T-cell (primary cell): ENCODE results near the gene NSRP1. TPM values are rescaled to one million over a fixed set of nuclear protein-coding genes. Genes with fewer than 3 reads are reported as not detected.
"Not testable (repeated sequence)": the region's sequence is repeated elsewhere in the genome, so short reads cannot be mapped to it uniquely, and the experiment has no call there.

Experiments used
- ATAC-seq, 4 experiments: fragments of 200-7000 bp in 3 of 4; fragments of 150-1000 bp in 1 of 4; cut with Tn5 transposase; replicated peaks in 1 of 4; 1 replicate in 3 of 4; 2 replicates in 1 of 4; pipeline ENCODE4 v1.10.0; 2021; ENCODE audit warnings: moderate library complexity in 3 of 4, mild to moderate bottlenecking in 2 of 4, moderate number of reproducible peaks in 1 of 4
- CTCF ChIA-PET, 2 donors: fragments of 300-600 bp; sonication (Branson Sonifier 250); formaldehyde crosslinking; loops; one replicate each; lab custom pipeline; 2022; ENCODE audit warnings: antibody characterized with exemption in 2 of 2; lab: Charles Lee
- POLR2A ChIA-PET, 2 donors: fragments of 300-600 bp; sonication (Branson Sonifier 250); formaldehyde crosslinking; loops; one replicate each; lab custom pipeline; 2022; ENCODE audit warnings: antibody characterized with exemption in 2 of 2; lab: Charles Lee
- DNase-seq, 35 experiments: peaks; one replicate each; pipeline versions ENCODE4 v3.0.0 to v3.0.0-alpha.2; 2013 to 2023
- H3K27ac ChIP-seq: one replicate; pipeline ENCODE4 v1.5.1; 2013; ENCODE audit warnings: low read length
- H3K27me3 ChIP-seq, 2 experiments: replicated peaks in 1 of 2; 1 replicate in 1 of 2; 2 replicates in 1 of 2; pipeline versions ENCODE4 v1.6.1 to v1.7.0; 2013; ENCODE audit warnings: low read length in 1 of 2, mixed read lengths in 1 of 2; ENCODE audit not compliant: control insufficient read depth in 2 of 2, insufficient read depth in 2 of 2; ENCODE audit errors: extremely low read depth in 1 of 2
- H3K36me3 ChIP-seq, 2 donors: 1 replicate in 1 of 2; 2 replicates in 1 of 2; pipeline versions ENCODE4 v1.6.1 to v1.7.0; 2013; ENCODE audit warnings: low read length in 1 of 2; ENCODE audit not compliant: control insufficient read depth in 2 of 2, insufficient read depth in 1 of 2; ENCODE audit errors: extremely low read depth in 1 of 2
- H3K4me1 ChIP-seq, 2 experiments: 1 replicate in 1 of 2; 2 replicates in 1 of 2; pipeline versions ENCODE4 v1.6.1 to v1.7.0; 2013; ENCODE audit warnings: low read length in 2 of 2, mixed read lengths in 1 of 2; ENCODE audit not compliant: insufficient read depth in 2 of 2, control insufficient read depth in 1 of 2; ENCODE audit errors: extremely low read depth in 1 of 2
- H3K4me3 ChIP-seq, 2 donors: 1 replicate in 1 of 2; 2 replicates in 1 of 2; pipeline versions ENCODE4 v1.5.1 to v1.7.0; 2013; ENCODE audit warnings: mild to moderate bottlenecking in 2 of 2, low read length in 1 of 2, moderate library complexity in 1 of 2; ENCODE audit not compliant: control insufficient read depth in 1 of 2; ENCODE audit errors: extremely low read depth in 1 of 2
- H3K9me3 ChIP-seq: 2 replicates; pipeline ENCODE4 v1.7.0; 2013
- H3K27ac Mint-ChIP-seq, 2 donors: one replicate each; pipeline ENCODE4 v1.8.0; 2020 to 2021; ENCODE audit warnings: mild to moderate bottlenecking in 2 of 2, mixed read lengths in 2 of 2
- H3K27me3 Mint-ChIP-seq, 2 donors: one replicate each; pipeline ENCODE4 v1.8.0; 2021 to 2022; ENCODE audit warnings: mixed read lengths in 2 of 2
- H3K36me3 Mint-ChIP-seq: one replicate; pipeline ENCODE4 v1.8.0; 2021; ENCODE audit warnings: mixed read lengths
- H3K4me1 Mint-ChIP-seq, 3 donors: one replicate each; pipeline ENCODE4 v1.8.0; 2020 to 2022; ENCODE audit warnings: mixed read lengths in 3 of 3, mild to moderate bottlenecking in 1 of 3
- H3K4me3 Mint-ChIP-seq, 3 donors: one replicate each; pipeline ENCODE4 v1.8.0; 2020 to 2022; ENCODE audit warnings: mild to moderate bottlenecking in 3 of 3, mixed read lengths in 3 of 3, moderate library complexity in 3 of 3
- H3K9me3 Mint-ChIP-seq, 3 donors: one replicate each; pipeline ENCODE4 v1.8.0; 2020 to 2022; ENCODE audit warnings: mixed read lengths in 3 of 3
- WGBS: methylation state at CpG from one replicate; pipeline ENCODE4 v1.1.5; 2013; ENCODE audit warnings: missing lambda C conversion rate; ENCODE audit not compliant: insufficient coverage; 5-methylcytosine and 5-hydroxymethylcytosine counted together
- total RNA-seq, 35 experiments: library from RNA in 6 of 35; stranded (reverse) in 6 of 35; fragments of 120-200 nt in 1 of 35; gene quantifications; one replicate each; pipeline versions ENCODE4 v1.2.1 to v1.2.4 and lab custom pipeline; 2013 to 2026

The NSRP1 gene
- total RNA-seq, 5 donors from 2014 or later (not counting 1 experiment from before 2014, with no cell fraction given) = 24.6 to 31.9 (median 28.5) TPM

DNA sequence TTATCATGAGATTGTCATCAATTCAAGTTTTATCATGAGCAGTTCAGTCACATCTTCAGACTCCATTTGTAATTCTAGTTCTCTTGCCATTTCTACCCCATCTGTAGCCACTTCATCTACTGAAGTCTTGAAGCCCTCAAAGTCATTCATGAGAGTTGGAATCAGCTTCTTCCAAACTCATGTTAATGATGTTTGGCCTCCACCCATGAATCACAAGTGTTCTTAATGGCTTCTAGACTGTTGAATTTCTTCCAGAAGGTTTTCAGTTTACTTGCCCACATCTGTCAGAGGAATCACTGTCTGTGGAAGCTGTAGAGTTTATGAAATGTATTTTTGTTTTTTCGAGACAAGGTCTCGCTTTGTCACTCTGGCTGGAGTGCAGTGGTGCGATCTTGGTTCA is 16.0 kb downstream of the NSRP1 start:
- H3K9me3 ChIP-seq = no peaks in the 10 kb centered on the region
- ChIA-PET CTCF (interaction anchor here in 1 of 2 donors (0.7 kb wide), 2 partner anchors 8 to 387 kb away, joined by 3 to 5 read pairs; no protein-coding TSS in a partner anchor), POLR2A (interaction anchor here (0.6 to 0.7 kb wide), 3 partner anchors 172 to 340 kb away, joined by 4 to 6 read pairs (median 5); no protein-coding TSS in a partner anchor)
- no peak overlapping the region for H3K4me3 Mint-ChIP-seq
- H3K27ac ChIP-seq = no peak overlapping the region
- H3K27me3 Mint-ChIP-seq = no peaks in the 10 kb centered on the region
- H3K4me3 ChIP-seq = no peak overlapping the region
- H3K4me1 Mint-ChIP-seq = peaks cover 16 to 33% (median 29%) of the 10 kb centered on the region in 3 donors
- DNase-seq = no peak
- H3K36me3 Mint-ChIP-seq = peaks cover 19% of the 10 kb centered on the region
- no peak overlapping the region for H3K27ac Mint-ChIP-seq
- WGBS = 100% methylated on average over 1 of the region's 3 CpGs
- no peaks in the 10 kb centered on the region for H3K4me1 ChIP-seq
- ATAC-seq = no peak
- peaks cover 6 to 18% of the 10 kb centered on the region in 2 donors for H3K36me3 ChIP-seq
- no peaks in the 10 kb centered on the region for H3K27me3 ChIP-seq
- H3K9me3 Mint-ChIP-seq = no peaks in the 10 kb centered on the region

DNA sequence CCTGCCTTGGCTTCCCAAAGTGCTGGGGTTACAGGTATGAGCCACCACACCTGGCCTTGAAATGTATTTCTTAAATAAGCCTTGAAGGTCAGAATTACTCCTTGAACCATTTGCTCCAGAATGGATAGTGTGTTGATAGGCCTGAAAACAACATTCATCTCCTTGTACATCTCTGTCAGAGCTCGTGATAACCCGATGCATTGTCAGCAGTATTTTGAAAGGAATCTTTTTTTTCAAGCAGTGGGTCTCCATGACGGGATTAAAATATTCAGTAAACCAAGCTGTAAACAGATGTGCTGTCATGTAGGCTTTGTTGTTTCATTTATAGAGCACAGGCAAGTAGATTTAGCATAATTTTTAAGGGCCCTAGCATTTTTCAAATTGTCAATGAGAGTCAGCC is 16.6 kb downstream of the NSRP1 start:
- POLR2A ChIA-PET = interaction anchor here (0.6 kb wide), 2 partner anchors 175 to 239 kb away, joined by 4 to 5 read pairs; no protein-coding TSS in a partner anchor

GRCh38 chr17:30134551-30134950 is 17.9 kb downstream of the NSRP1 start:
- H3K36me3 Mint-ChIP-seq = peaks cover 22% of the 10 kb centered on the region

More for the DNA sequence above, 16.6 kb downstream of the NSRP1 start:
- 96% methylated on average over 2 of the region's 3 CpGs for WGBS
- Histone ChIP-seq H3K36me3 (peaks cover 6 to 17% of the 10 kb centered on the region in 2 donors), H3K27ac (no peak overlapping the region), H3K27me3 (no peaks in the 10 kb centered on the region), H3K4me3 (no peak overlapping the region), H3K9me3 (no peaks in the 10 kb centered on the region), H3K4me1 (no peaks in the 10 kb centered on the region)
- Mint-ChIP-seq H3K27ac (no peak overlapping the region), H3K4me3 (no peak overlapping the region), H3K27me3 (no peaks in the 10 kb centered on the region), H3K4me1 (peaks cover 22 to 39% (median 35%) of the 10 kb centered on the region in 3 donors), H3K36me3 (peaks cover 22% of the 10 kb centered on the region), H3K9me3 (no peaks in the 10 kb centered on the region)
- no peak for ATAC-seq
- CTCF ChIA-PET = interaction anchor here in 1 of 2 donors (0.5 to 0.7 kb wide), 3 partner anchors 8 to 387 kb away, joined by 3 to 5 read pairs (median 4); no protein-coding TSS in a partner anchor
- no peak for DNase-seq

GRCh38 chr17:30137158-30137557 is 20.5 kb downstream of the NSRP1 start:
- no peaks in the 10 kb centered on the region for H3K9me3 ChIP-seq
- ATAC-seq (no peak), DNase-seq (no peak)
- no peaks in the 10 kb centered on the region for H3K27me3 ChIP-seq
- no CpG with 5 or more reads among the region's 3 CpGs for WGBS
- ChIA-PET POLR2A (no interaction called here), CTCF (interaction anchor here in 1 of 2 donors (0.6 kb wide), 1 partner anchor 32 kb away, joined by 3 read pairs; no protein-coding TSS in a partner anchor)
- no peaks in the 10 kb centered on the region for H3K9me3 Mint-ChIP-seq
- no peaks in the 10 kb centered on the region for H3K27me3 Mint-ChIP-seq
- H3K4me3 ChIP-seq = no peak overlapping the region
- H3K4me1 Mint-ChIP-seq = peaks cover 15 to 37% (median 32%) of the 10 kb centered on the region in 3 donors
- H3K4me3 Mint-ChIP-seq = no peak overlapping the region
- peaks cover 5 to 10% of the 10 kb centered on the region in 2 donors for H3K36me3 ChIP-seq
- no peak overlapping the region for H3K27ac ChIP-seq
- peaks cover 19% of the 10 kb centered on the region for H3K36me3 Mint-ChIP-seq
- no peak overlapping the region for H3K27ac Mint-ChIP-seq
- peaks cover 0 to 3% of the 10 kb centered on the region in 2 experiments for H3K4me1 ChIP-seq

More at GRCh38 chr17:30134551-30134950, 17.9 kb downstream of the NSRP1 start:
- POLR2A ChIA-PET = no interaction called here
- H3K4me3 Mint-ChIP-seq = no peak overlapping the region
- no peaks in the 10 kb centered on the region for H3K9me3 ChIP-seq
- no peak overlapping the region for H3K27ac Mint-ChIP-seq
- CTCF ChIA-PET = no interaction called here
- H3K4me1 ChIP-seq = no peaks in the 10 kb centered on the region
- no peaks in the 10 kb centered on the region for H3K27me3 ChIP-seq
- H3K9me3 Mint-ChIP-seq = no peaks in the 10 kb centered on the region
- no peak for ATAC-seq
- H3K36me3 ChIP-seq = peaks cover 6 to 15% of the 10 kb centered on the region in 2 donors
- H3K27me3 Mint-ChIP-seq = no peaks in the 10 kb centered on the region
- H3K4me3 ChIP-seq = no peak overlapping the region
- DNase-seq = no peak
- H3K4me1 Mint-ChIP-seq = peaks cover 24 to 43% (median 41%) of the 10 kb centered on the region in 3 donors
- no peak overlapping the region for H3K27ac ChIP-seq

DNA sequence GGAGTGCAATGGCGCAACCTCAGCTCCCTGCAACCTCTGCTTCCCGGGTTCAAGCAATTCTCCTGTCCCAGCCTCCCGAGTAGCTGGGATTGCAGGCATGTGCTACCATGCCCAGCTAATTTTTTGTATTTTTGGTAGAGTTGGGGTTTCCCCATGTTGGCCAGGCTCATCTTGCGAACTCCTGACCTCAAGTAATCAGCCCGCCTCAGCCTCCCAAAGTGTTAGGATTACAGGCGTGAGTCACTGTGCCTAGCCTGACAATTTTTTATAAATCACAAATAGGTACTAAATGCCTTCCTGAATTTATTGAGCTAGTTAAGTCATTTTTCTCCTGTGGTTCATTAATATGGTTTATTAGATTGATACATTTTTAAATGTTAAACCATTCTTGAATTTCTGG is 31.2 kb downstream of the NSRP1 start:
- H3K4me1 ChIP-seq, H3K27me3 ChIP-seq, ATAC-seq, DNase-seq, H3K27ac ChIP-seq, H3K9me3 ChIP-seq, H3K9me3 Mint-ChIP-seq, H3K27me3 Mint-ChIP-seq, H3K4me3 ChIP-seq, H3K27ac Mint-ChIP-seq, H3K36me3 ChIP-seq, POLR2A ChIA-PET, H3K4me3 Mint-ChIP-seq: not testable (repeated sequence)
- Mint-ChIP-seq H3K4me1 (peaks cover 23 to 28% (median 27%) of the 10 kb centered on the region in 3 donors), H3K36me3 (peaks cover 14% of the 10 kb centered on the region)
- 100% methylated on average over 2 of the region's 6 CpGs for WGBS
- CTCF ChIA-PET = interaction anchor here in 1 of 2 donors (0.7 kb wide), 1 partner anchor 12 kb away, joined by 3 read pairs; no protein-coding TSS in a partner anchor

DNA sequence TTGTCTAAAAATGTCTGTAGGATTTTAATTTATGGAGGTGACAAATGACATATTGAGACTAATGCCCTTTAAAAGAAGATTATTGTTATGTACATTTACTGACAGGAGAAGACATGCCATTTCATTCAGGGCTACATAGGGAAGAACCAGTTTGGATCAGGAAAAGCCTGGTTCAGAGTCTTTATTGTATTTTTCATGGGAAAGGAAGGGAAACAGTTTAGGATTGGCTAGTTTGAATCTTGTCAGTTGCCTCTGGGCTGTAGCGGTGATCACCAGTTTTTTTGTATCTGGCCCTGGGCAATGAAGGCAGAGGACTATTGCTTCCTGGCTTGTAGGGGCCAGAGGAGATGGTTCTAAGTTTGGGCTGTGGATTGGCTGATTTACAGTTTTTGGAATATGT is 31.8 kb downstream of the NSRP1 start:
- no peak overlapping the region for H3K27ac ChIP-seq
- DNase-seq = no peak
- ATAC-seq = no peak
- Mint-ChIP-seq H3K36me3 (peaks cover 17% of the 10 kb centered on the region), H3K9me3 (no peaks in the 10 kb centered on the region), H3K27ac (peak overlapping the region in 1 of 2 donors; percentile 1), H3K4me3 (no peak overlapping the region), H3K27me3 (no peaks in the 10 kb centered on the region), H3K4me1 (peaks cover 20 to 25% (median 23%) of the 10 kb centered on the region in 3 donors)
- no peaks in the 10 kb centered on the region for H3K27me3 ChIP-seq
- no CpG with 5 or more reads among the region's 1 CpG for WGBS
- H3K36me3 ChIP-seq = no peaks in the 10 kb centered on the region
- ChIA-PET POLR2A (no interaction called here), CTCF (interaction anchor here in 1 of 2 donors (0.7 kb wide), 1 partner anchor 12 kb away, joined by 3 read pairs; no protein-coding TSS in a partner anchor)
- no peaks in the 10 kb centered on the region for H3K9me3 ChIP-seq
- H3K4me3 ChIP-seq = no peak overlapping the region
- H3K4me1 ChIP-seq = no peaks in the 10 kb centered on the region
